Cardiac fibroblast (primary cell): ENCODE measurements around the gene PTPRD.

Experiments
- DNase-seq, 2 donors: peaks; one replicate each; pipeline versions ENCODE4 v3.0.0 to v3.0.0-alpha.2; 2010; ENCODE audit warnings: low read depth in 2 of 2
- H3K4me3 ChIP-seq, 2 donors: replicated peaks in 1 of 2; 1 replicate in 1 of 2; 2 replicates in 1 of 2; pipeline ENCODE4 v1.5.1; 2011; ENCODE audit warnings: low read depth in 2 of 2, low read length in 2 of 2, mild to moderate bottlenecking in 2 of 2, moderate library complexity in 1 of 2
- CTCF ChIP-seq: IDR thresholded peaks from one replicate; pipeline ENCODE4 v1.5.1; 2011; ENCODE audit warnings: low read depth, mild to moderate bottlenecking, low read length, inconsistent platforms

Gene PTPRD

GRCh38 chr9:8287501-8287900 is 2325.3 kb downstream of the PTPRD start:
- DNase-seq, result no peak
- H3K4me3 ChIP-seq, result no peak overlapping the region
- no peak for TF ChIP-seq CTCF

GRCh38 chr9:8284884-8285283 is 2327.9 kb downstream of the PTPRD start:
- no peak for TF ChIP-seq CTCF
- DNase-seq, result no peak
- no peak overlapping the region for H3K4me3 ChIP-seq

- H3K4me3 ChIP-seq, result no peak overlapping the region
- no peak for DNase-seq
- no peak for TF ChIP-seq CTCF
Measured at GRCh38 chr9:8282535-8282934, 2330.3 kb downstream of the PTPRD start.

GRCh38 chr9:8280811-8281210 is 2332.0 kb downstream of the PTPRD start:
- H3K4me3 ChIP-seq, result no peak overlapping the region
- TF ChIP-seq CTCF, result no peak
- DNase-seq, result no peak

- no peak for DNase-seq
- no peak overlapping the region for H3K4me3 ChIP-seq
- no peak for TF ChIP-seq CTCF
Measured at GRCh38 chr9:8278048-8278447, 2334.8 kb downstream of the PTPRD start.

- no peak overlapping the region for H3K4me3 ChIP-seq
- no peak for DNase-seq
- no peak for TF ChIP-seq CTCF
Measured at GRCh38 chr9:8270235-8270634, 2342.6 kb downstream of the PTPRD start.

- no peak overlapping the region for H3K4me3 ChIP-seq
- DNase-seq, result no peak
- TF ChIP-seq CTCF, result no peak
Measured at GRCh38 chr9:8268881-8269280, 2343.9 kb downstream of the PTPRD start.
